ENCODE data around the gene LTBP3.

LTBP3 gene

DNA sequence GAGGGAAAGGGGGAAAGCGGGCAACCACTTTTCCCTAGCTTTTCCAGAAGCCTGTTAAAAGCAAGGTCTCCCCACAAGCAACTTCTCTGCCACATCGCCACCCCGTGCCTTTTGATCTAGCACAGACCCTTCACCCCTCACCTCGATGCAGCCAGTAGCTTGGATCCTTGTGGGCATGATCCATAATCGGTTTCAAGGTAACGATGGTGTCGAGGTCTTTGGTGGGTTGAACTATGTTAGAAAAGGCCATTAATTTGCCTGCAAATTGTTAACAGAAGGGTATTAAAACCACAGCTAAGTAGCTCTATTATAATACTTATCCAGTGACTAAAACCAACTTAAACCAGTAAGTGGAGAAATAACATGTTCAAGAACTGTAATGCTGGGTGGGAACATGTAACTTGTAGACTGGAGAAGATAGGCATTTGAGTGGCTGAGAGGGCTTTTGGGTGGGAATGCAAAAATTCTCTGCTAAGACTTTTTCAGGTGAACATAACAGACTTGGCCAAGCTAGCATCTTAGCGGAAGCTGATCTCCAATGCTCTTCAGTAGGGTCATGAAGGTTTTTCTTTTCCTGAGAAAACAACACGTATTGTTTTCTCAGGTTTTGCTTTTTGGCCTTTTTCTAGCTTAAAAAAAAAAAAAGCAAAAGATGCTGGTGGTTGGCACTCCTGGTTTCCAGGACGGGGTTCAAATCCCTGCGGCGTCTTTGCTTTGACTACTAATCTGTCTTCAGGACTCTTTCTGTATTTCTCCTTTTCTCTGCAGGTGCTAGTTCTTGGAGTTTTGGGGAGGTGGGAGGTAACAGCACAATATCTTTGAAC, 52.5 kb downstream of the LTBP3 start:
- peak; percentile 9 for DNase-seq

DNA sequence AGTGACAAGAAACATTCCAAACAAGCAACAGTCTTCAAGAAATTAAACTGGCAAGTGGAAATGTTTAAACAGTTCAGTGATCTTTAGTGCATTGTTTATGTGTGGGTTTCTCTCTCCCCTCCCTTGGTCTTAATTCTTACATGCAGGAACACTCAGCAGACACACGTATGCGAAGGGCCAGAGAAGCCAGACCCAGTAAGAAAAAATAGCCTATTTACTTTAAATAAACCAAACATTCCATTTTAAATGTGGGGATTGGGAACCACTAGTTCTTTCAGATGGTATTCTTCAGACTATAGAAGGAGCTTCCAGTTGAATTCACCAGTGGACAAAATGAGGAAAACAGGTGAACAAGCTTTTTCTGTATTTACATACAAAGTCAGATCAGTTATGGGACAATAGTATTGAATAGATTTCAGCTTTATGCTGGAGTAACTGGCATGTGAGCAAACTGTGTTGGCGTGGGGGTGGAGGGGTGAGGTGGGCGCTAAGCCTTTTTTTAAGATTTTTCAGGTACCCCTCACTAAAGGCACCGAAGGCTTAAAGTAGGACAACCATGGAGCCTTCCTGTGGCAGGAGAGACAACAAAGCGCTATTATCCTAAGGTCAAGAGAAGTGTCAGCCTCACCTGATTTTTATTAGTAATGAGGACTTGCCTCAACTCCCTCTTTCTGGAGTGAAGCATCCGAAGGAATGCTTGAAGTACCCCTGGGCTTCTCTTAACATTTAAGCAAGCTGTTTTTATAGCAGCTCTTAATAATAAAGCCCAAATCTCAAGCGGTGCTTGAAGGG, 53.3 kb downstream of the LTBP3 start:
- DNase-seq: peak; percentile 12

DNA sequence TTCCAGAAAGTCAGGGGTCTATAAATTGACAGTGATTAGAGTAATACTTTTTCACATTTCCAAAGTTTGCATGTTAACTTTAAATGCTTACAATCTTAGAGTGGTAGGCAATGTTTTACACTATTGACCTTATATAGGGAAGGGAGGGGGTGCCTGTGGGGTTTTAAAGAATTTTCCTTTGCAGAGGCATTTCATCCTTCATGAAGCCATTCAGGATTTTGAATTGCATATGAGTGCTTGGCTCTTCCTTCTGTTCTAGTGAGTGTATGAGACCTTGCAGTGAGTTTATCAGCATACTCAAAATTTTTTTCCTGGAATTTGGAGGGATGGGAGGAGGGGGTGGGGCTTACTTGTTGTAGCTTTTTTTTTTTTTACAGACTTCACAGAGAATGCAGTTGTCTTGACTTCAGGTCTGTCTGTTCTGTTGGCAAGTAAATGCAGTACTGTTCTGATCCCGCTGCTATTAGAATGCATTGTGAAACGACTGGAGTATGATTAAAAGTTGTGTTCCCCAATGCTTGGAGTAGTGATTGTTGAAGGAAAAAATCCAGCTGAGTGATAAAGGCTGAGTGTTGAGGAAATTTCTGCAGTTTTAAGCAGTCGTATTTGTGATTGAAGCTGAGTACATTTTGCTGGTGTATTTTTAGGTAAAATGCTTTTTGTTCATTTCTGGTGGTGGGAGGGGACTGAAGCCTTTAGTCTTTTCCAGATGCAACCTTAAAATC, 54.0 kb downstream of the LTBP3 start:
- DNase-seq: peak; percentile 7

- DNase-seq: no peak
Observed at GRCh38 chr11:65503368-65503948, 54.7 kb downstream of the LTBP3 start.

- DNase-seq: peak; percentile 27
Observed at GRCh38 chr11:65502555-65503367, 55.4 kb downstream of the LTBP3 start.

DNA sequence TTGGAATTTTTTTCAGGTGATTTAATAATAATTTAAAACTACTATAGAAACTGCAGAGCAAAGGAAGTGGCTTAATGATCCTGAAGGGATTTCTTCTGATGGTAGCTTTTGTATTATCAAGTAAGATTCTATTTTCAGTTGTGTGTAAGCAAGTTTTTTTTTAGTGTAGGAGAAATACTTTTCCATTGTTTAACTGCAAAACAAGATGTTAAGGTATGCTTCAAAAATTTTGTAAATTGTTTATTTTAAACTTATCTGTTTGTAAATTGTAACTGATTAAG, 55.9 kb downstream of the LTBP3 start:
- DNase-seq: no peak

DNA sequence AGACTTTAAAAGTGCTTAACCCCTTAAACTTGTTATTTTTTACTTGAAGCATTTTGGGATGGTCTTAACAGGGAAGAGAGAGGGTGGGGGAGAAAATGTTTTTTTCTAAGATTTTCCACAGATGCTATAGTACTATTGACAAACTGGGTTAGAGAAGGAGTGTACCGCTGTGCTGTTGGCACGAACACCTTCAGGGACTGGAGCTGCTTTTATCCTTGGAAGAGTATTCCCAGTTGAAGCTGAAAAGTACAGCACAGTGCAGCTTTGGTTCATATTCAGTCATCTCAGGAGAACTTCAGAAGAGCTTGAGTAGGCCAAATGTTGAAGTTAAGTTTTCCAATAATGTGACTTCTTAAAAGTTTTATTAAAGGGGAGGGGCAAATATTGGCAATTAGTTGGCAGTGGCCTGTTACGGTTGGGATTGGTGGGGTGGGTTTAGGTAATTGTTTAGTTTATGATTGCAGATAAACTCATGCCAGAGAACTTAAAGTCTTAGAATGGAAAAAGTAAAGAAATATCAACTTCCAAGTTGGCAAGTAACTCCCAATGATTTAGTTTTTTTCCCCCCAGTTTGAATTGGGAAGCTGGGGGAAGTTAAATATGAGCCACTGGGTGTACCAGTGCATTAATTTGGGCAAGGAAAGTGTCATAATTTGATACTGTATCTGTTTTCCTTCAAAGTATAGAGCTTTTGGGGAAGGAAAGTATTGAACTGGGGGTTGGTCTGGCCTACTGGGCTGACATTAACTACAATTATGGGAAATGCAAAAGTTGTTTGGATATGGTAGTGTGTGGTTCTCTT, 56.5 kb downstream of the LTBP3 start:
- DNase-seq: peak; percentile 6

- DNase-seq: peak; percentile 4
Observed at GRCh38 chr11:65501186-65501471, 57.0 kb downstream of the LTBP3 start.

DNA sequence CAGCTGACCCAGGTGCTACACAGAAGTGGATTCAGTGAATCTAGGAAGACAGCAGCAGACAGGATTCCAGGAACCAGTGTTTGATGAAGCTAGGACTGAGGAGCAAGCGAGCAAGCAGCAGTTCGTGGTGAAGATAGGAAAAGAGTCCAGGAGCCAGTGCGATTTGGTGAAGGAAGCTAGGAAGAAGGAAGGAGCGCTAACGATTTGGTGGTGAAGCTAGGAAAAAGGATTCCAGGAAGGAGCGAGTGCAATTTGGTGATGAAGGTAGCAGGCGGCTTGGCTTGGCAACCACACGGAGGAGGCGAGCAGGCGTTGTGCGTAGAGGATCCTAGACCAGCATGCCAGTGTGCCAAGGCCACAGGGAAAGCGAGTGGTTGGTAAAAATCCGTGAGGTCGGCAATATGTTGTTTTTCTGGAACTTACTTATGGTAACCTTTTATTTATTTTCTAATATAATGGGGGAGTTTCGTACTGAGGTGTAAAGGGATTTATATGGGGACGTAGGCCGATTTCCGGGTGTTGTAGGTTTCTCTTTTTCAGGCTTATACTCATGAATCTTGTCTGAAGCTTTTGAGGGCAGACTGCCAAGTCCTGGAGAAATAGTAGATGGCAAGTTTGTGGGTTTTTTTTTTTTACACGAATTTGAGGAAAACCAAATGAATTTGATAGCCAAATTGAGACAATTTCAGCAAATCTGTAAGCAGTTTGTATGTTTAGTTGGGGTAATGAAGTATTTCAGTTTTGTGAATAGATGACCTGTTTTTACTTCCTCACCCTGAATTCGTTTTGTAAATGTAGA, 57.6 kb downstream of the LTBP3 start:
- peak; percentile 42 for DNase-seq

DNA sequence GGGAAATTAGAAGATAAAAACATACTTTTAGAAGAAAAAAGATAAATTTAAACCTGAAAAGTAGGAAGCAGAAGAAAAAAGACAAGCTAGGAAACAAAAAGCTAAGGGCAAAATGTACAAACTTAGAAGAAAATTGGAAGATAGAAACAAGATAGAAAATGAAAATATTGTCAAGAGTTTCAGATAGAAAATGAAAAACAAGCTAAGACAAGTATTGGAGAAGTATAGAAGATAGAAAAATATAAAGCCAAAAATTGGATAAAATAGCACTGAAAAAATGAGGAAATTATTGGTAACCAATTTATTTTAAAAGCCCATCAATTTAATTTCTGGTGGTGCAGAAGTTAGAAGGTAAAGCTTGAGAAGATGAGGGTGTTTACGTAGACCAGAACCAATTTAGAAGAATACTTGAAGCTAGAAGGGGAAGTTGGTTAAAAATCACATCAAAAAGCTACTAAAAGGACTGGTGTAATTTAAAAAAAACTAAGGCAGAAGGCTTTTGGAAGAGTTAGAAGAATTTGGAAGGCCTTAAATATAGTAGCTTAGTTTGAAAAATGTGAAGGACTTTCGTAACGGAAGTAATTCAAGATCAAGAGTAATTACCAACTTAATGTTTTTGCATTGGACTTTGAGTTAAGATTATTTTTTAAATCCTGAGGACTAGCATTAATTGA, 58.3 kb downstream of the LTBP3 start:
- no peak for DNase-seq

DNA sequence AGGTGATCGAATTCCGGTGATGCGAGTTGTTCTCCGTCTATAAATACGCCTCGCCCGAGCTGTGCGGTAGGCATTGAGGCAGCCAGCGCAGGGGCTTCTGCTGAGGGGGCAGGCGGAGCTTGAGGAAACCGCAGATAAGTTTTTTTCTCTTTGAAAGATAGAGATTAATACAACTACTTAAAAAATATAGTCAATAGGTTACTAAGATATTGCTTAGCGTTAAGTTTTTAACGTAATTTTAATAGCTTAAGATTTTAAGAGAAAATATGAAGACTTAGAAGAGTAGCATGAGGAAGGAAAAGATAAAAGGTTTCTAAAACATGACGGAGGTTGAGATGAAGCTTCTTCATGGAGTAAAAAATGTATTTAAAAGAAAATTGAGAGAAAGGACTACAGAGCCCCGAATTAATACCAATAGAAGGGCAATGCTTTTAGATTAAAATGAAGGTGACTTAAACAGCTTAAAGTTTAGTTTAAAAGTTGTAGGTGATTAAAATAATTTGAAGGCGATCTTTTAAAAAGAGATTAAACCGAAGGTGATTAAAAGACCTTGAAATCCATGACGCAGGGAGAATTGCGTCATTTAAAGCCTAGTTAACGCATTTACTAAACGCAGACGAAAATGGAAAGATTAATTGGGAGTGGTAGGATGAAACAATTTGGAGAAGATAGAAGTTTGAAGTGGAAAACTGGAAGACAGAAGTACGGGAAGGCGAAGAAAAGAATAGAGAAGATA, 59.0 kb downstream of the LTBP3 start, which contains the start of gene MALAT1:
Gene MALAT1 (plus strand): TSS at position 69 of the 736 bp plus-strand sequence.
- DNase-seq: peak; percentile 91

- DNase-seq: no peak
Observed at GRCh38 chr11:65498727-65498976, 59.5 kb downstream of the LTBP3 start.

DNA sequence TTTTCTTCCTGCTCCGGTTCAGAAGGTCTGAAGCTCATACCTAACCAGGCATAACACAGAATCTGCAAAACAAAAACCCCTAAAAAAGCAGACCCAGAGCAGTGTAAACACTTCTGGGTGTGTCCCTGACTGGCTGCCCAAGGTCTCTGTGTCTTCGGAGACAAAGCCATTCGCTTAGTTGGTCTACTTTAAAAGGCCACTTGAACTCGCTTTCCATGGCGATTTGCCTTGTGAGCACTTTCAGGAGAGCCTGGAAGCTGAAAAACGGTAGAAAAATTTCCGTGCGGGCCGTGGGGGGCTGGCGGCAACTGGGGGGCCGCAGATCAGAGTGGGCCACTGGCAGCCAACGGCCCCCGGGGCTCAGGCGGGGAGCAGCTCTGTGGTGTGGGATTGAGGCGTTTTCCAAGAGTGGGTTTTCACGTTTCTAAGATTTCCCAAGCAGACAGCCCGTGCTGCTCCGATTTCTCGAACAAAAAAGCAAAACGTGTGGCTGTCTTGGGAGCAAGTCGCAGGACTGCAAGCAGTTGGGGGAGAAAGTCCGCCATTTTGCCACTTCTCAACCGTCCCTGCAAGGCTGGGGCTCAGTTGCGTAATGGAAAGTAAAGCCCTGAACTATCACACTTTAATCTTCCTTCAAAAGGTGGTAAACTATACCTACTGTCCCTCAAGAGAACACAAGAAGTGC, 60.0 kb downstream of the LTBP3 start:
- DNase-seq: peak; percentile 67

DNA sequence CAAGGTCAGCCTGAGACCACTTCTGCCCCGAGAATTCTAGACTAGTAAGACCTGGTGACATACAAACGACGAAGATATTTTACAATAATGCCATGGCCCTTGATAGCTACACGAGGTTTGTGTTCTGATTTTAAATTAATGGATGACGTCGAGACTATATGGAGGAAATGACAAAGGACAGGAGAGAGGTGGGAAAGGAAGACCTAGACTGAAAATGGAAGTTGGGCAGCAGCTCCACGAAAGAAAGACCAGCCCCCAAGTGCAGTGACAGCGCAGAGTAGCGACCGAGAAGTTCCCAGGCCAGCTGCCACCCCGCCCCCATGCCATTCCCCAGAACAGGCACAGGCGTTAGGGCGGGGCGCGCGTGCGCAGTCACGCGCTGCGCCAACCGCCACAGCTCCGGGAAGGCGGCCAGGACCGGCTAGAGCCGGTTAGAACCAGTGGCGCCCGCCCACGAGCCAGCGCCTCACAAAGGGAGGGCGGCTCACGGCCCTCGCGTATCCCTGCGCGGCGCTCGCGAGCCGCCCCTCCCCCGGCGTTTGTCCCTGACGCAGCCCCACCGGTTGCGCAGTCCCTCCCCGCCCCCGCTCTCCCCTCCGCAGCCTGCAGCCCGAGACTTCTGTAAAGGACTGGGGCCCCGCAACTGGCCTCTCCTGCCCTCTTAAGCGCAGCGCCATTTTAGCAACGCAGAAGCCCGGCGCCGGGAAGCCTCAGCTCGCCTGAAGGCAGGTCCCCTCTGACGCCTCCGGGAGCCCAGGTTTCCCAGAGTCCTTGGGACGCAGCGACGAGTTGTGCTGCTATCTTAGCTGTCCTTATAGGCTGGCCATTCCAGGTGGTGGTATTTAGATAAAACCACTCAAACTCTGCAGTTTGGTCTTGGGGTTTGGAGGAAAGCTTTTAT, 60.8 kb downstream of the LTBP3 start:
- peak; percentile 97 for DNase-seq

- peak; percentile 7 for DNase-seq
Observed at GRCh38 chr11:65496304-65497140, 61.6 kb downstream of the LTBP3 start.

GRCh38 chr11:65493367-65494176, 64.6 kb downstream of the LTBP3 start:
- no peak for DNase-seq
